ENCODE measurements around the gene GALNT10.

GALNT10 gene

DNA sequence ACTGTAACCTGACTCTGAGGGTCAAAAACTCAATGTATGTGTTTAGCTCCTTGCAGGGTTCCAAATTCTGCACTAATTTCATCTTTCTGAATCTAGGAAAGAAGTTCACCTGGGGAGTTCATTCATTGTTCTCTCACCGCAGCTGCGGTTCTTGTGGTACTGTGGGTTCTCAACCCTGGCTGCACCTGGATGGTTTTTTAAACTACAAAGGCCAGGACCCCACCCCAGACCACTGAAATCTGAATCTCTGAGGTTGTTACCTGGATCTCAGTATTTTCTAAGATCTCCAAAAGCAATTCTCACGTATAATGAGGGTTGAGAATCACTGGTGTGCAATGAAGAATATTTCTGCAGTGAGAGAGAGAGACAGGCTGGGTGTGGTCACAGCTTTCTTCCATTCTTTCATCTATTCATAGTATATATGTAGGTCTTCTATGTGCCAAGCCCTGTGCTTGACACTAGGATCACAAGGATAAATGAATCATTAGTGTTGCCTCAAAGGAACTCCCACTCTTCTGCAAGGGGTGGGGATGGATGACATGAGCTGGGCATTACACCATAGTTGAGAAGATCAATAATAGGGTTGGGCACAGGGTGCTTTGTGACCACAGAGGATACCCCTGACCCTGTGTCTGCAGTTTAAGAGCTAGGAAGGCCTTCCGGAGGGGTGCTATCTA lies 109.8 kb downstream of the GALNT10 start:
- no peak for FAIRE-seq

- FAIRE-seq = no peak
These were observed 111.2 kb downstream of the GALNT10 start for GRCh38 chr5:154301726-154302125.

DNA sequence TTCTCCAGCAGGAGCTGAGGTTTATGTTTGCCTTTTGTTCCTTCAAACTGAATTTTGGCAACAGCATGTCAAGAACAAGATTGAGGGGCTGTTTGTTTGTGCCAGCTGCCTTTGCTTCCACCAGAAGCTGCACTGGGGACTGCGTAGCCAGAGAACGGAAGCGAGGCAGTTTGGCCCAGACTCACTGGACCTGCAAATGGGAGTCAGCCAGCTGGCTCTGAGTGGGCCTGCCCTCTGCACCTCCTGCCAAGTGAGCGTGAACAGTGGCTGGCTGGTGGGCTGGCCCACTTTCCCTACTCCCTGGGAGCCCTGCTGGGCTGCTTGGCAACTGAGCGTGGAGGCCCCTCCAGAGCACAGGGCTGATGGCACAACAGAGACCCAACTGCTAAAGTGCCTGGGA lies 111.6 kb downstream of the GALNT10 start:
- no peak for FAIRE-seq

- no peak for FAIRE-seq
These were observed 112.6 kb downstream of the GALNT10 start for GRCh38 chr5:154303133-154303532.

GRCh38 chr5:154308443-154309370 lies 118.2 kb downstream of the GALNT10 start:
- no peak for FAIRE-seq

- no peak for FAIRE-seq
These were observed 118.8 kb downstream of the GALNT10 start for GRCh38 chr5:154309371-154309745.

DNA sequence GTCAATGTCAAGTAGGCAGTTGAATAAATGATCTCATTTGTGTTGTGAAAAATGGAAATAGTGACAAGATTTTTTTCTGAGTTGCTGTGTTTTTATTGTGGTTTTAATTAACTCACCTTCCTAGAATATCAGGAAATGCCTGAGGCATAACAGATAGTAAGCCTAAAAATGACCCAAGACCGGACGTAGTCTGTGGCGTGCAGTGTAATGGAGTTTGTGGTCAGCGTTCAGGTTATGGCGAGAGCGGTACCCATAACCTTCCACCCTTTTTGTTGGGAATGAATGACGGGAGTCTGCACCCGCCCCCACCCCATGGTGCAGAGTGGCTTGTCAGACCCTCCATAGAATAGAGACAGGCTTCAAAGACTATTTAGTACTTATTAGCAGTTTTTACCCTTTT lies 119.3 kb downstream of the GALNT10 start:
- no peak for FAIRE-seq

GRCh38 chr5:154311362-154311761 lies 120.8 kb downstream of the GALNT10 start:
- no peak for FAIRE-seq

DNA sequence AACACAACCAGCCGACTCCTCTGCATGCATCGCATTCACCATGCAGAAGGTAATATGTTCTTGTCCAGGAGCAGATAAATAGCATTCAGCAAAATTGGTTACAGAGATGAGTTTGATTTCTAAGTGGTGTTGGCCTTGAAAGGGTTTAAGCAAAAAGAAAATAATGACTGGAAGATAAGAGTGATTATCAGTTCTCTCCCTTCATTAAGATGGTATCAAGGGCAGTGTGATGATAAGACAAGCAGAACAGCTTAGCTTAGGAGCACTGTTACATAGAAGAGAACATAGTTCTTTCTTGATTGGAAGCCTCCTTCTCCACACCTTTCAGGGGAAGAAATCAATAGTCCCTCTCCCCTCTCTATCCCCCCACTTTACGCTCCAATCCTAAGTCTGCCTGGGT lies 121.5 kb downstream of the GALNT10 start:
- no peak for FAIRE-seq

DNA sequence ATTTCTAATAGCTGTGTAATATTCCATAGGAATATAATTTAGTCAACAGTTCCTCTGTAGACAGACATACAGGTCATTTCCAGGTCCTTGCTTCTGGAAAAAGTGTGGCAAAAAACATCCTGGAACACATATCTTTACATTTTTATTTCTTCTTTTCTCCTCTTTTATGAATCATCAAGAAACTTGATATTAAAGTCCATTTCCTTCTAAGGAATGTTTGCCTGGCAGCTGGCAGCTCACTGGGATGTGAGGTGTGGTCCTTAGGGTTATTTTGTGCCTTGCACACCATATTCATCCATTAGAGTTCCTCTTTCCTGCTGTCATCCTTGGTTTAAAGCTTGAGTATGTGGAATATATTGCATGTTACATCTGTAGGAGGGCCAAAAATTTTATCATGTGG lies 122.0 kb downstream of the GALNT10 start:
- FAIRE-seq = no peak

DNA sequence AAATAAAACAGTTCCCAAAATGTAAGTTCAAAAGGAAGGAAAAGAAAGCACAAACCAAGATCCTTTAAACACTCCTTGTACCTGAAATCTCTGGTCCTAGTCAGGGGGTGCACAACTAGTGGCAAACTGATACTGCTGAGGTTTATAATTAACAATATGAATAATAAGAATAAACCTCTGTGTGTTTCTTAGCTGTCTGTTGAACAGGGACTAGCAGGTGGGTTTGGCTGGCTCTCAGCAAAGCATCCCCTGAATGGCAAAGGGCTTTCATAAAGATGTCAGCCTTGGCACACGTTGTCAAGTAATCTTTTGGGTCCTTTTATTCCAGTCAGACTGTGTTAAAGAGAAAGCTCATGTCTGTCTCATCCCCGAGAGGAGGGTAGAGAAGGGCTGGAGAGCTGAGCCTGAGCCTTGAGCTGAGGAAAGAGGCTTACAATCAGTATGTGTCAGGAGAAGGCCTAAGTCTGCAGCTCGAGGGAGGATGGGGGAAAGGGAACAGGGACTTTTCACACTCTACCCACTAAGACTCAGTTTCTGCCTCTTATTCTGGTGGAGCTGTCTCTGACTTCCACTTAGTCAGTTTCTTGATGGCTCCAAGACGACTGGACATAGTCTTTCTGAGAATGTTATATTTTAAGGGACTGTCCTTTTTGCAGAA lies 123.0 kb downstream of the GALNT10 start:
- FAIRE-seq = no peak

- FAIRE-seq = no peak
These were observed 124.7 kb downstream of the GALNT10 start for GRCh38 chr5:154315196-154315595.

DNA sequence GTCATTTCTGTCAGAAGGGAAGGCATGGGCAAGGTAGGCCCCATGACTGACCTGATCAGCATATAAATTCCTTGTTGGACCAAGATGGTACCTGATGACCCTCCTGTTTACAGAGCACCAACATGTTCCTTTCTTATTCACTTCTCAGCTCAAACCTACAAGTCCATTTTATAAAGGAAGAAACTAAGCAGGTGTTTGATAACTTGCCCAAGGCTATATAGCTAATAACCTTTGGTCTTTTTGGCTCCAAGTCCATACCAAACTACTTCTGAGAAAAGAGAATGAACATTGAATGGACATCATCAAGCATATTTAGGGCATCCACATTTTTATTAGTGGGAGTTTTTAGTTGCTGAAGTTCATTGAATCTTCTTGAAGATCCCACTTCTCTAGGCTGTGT lies 125.2 kb downstream of the GALNT10 start:
- no peak for FAIRE-seq

DNA sequence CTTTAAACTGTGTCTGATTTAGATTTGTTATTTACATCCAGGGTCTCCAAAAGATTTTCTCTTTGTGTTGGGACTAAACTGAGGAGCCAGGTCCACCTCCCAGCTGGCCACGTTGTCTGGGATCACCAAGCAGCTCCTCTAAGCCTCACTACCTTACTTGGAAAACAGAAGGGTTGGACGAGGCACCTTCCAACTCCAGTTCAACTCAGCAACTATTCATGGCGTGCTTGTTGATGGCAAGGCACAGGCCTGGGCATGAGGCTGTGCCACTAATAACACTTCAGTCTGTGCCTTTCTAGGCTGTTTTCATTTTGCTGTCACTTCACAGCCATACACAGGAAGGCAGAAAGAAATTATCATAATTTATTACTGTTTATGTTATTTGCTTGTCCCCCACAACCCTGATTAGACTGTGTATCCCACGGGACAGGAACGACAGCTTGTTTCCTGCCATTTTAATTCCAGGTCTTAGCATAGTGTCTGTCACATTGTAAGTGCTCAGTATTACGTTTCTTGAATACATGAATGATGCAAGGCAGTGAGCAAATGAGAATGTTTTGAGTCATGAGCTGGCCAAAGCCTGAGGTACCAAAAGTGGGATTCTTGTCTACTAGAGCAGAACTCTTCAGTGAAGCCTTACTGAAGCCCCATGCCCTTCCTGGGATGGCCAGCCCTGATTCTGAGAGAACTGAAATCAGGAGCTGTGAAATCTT lies 125.8 kb downstream of the GALNT10 start:
- FAIRE-seq = no peak

GRCh38 chr5:154317916-154318315 lies 127.4 kb downstream of the GALNT10 start:
- no peak for FAIRE-seq

DNA sequence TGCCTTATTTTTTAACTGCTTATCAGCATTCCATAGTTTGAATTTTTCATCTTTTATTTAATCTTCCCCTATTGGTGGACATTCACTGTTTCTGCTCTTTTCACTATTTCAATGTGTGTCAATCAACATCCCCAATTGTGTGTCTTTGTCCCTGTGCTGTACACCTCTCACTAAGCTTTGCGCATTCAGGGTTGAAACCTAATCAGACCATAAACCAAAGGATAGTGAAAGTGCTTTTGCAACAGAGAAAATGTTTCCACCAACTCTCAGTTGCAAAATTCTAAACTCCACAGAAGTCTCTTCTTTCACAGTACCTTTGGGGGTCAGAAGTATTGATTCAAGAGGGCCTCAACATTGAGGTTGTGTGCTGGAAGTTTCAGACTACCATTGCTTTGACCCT lies 128.2 kb downstream of the GALNT10 start:
- FAIRE-seq = no peak

- FAIRE-seq = no peak
These were observed 129.2 kb downstream of the GALNT10 start for GRCh38 chr5:154319736-154320135.

DNA sequence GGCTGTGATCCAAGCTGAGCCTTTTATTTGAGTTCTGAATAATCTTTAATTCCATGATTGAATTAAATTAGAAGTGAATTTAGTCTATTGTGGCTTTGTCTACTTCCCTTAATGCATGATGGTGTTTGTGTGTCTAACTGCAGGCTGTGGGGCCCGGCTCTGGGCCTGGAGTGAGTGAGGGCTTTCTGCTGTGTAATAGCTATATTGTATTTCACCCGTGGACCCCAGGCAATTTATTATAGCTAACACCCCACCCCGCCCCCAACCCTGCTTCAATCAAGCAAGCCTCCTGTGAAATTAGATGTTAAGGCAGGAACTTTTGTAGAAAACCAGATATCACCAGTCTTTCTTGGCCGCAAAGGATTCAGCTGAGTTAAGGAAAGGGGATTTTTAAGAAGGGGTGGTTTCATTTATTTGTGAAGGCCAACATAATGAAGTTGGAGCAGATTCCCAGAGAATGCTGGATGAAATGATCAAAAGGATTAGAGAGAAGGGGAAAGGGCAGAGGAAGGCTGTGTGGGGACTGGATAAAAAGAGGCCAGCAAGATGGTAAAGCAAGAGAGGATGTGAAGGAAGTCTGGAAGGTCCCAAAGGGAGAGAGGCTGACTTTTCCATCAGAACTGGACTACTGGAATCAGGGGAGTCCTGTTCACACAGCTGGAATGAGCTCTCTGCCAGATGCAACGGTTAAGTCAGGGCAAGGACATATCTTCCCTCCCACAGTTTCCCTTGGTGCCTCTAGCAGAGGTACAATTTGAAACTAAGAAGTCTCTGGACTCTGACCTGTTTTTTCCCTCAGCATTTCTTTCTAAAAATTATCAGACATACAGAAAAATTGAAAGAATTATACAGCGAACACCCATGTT lies 129.9 kb downstream of the GALNT10 start:
- no peak for FAIRE-seq

DNA sequence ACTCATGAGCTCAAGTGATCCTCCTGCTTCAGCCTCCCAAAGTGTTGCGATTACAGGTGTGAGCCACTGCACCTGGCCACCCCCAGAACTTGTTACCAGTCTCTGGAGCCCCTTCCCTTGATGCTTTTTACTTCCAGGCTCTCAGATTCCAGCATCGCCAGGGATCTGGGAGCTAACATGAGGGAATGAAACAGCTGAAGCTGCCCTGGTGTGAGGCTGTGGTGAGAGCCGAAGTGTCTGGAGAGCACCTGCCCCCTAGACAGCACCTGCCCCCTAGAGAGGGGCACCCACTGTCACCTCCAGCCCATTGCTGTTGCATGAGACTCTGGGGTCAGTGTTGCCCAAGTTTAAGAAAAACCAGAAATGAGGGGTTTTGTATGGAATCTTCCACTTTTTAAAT lies 131.0 kb downstream of the GALNT10 start:
- no peak for FAIRE-seq

DNA sequence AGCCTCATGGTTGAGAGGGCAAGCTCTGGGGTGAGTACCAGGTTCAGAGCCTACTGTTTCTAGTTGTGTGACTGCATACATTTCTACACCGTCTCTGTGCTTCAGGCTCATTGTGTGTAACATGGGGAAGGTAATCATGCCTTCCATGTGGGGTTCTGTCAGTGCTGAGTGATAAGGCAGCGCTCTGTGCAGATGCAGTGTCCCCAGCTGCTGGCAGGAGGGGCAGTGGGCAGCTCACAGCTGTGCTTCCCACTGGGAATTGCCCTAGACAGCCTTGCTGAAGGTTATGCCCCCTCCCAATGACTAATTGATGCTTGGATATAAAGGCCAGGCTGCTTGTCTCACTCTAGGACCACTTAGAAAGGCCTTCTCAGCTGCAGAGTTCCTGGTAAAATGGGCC lies 133.5 kb downstream of the GALNT10 start:
- FAIRE-seq = no peak

DNA sequence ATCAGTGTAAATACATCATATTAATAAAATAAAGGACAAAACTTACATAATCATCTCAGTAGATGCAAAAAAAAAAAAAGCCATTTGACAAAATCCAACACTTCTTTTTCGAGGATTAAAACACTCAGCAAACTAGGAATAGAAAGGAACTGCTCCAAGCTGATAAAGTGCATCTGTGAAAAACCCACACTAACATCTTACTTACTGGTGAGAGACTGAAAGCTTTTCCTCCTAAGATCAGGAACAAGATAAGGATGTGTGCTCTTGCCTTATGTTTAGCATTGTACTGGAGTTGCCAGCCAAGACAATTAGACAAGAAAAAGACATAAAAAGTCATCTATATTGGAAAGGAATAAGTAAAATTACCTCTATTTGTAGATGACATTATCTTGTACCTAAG lies 135.0 kb downstream of the GALNT10 start:
- no peak for FAIRE-seq

- FAIRE-seq = no peak
These were observed 138.5 kb downstream of the GALNT10 start for GRCh38 chr5:154329062-154329461.
